22Rv1 (cell line): ENCODE results near the gene RPTOR.

Experiments
- CTCF ChIP-seq: fragments of 450-650 bp; IDR thresholded peaks from 2 replicates; pipeline ENCODE4 v1.5.1; 2017; ENCODE audit warnings: mild to moderate bottlenecking
- ZFX ChIP-seq: fragments of 450-650 bp; IDR thresholded peaks from 2 replicates; pipeline ENCODE4 v1.6.1; 2017; ENCODE audit warnings: antibody characterized with exemption, borderline replicate concordance

GRCh38 chr17:80771612-80772005 is 227.0 kb downstream of the RPTOR start:
- TF ChIP-seq CTCF (no peak), ZFX (no peak)
